Loucy (cell line): ENCODE measurements around the gene SBF2.
A peak's percentile ranks its signal among the peaks of the same experiment; 100 is the strongest.

ENCODE experiments used
- H2AFZ ChIP-seq: fragments of 200-600 bp; sonication (generic); 2 replicates; pipeline ENCODE4 v1.6.0; 2016; ENCODE audit warnings: antibody characterized with exemption, mild to moderate bottlenecking, low read length, moderate library complexity
- H3F3A ChIP-seq: fragments of 200-600 bp; 2 replicates; pipeline ENCODE4 v1.6.0; 2016; ENCODE audit warnings: antibody characterized with exemption, low read depth, mild to moderate bottlenecking
- H3K27me3 ChIP-seq: fragments of 200-600 bp; sonication (generic); 2 replicates; pipeline ENCODE4 v1.6.1; 2014; ENCODE audit warnings: low read length, mild to moderate bottlenecking; ENCODE audit not compliant: insufficient read depth, poor library complexity, severe bottlenecking
- H3K36me3 ChIP-seq: fragments of 200-600 bp; sonication (generic); 2 replicates; pipeline ENCODE4 v1.6.1; 2016; ENCODE audit warnings: low read length; ENCODE audit not compliant: insufficient read depth
- H3K4me1 ChIP-seq: fragments of 200-600 bp; sonication (generic); 2 replicates; pipeline ENCODE4 v1.5.1; 2014; ENCODE audit warnings: low read length, mild to moderate bottlenecking; ENCODE audit not compliant: insufficient read depth, poor library complexity, severe bottlenecking
- H3K4me2 ChIP-seq: fragments of 200-600 bp; sonication (generic); 2 replicates; pipeline ENCODE4 v1.6.0; 2014; ENCODE audit warnings: antibody characterized with exemption, low read length, low read depth, mild to moderate bottlenecking; ENCODE audit not compliant: poor library complexity, severe bottlenecking
- H3K4me3 ChIP-seq: fragments of 200-600 bp; sonication (generic); 2 replicates; pipeline ENCODE4 v1.5.1; 2014; ENCODE audit warnings: low read length, mild to moderate bottlenecking, mixed read lengths; ENCODE audit not compliant: poor library complexity, severe bottlenecking
- H3K79me2 ChIP-seq: fragments of 200-600 bp; sonication (generic); 2 replicates; pipeline ENCODE4 v1.6.1; 2014; ENCODE audit warnings: low read length; ENCODE audit not compliant: insufficient read depth
- H3K9ac ChIP-seq: fragments of 200-600 bp; sonication (generic); 2 replicates; pipeline ENCODE4 v1.6.0; 2014; ENCODE audit warnings: mild to moderate bottlenecking, low read depth, low read length, moderate library complexity; ENCODE audit not compliant: poor library complexity, severe bottlenecking
- H3K9me2 ChIP-seq: fragments of 200-600 bp; sonication (generic); replicated peaks from 2 replicates; pipeline ENCODE4 v1.6.1; 2016; ENCODE audit warnings: low read depth, low read length, mixed read lengths
- H3K9me3 ChIP-seq: fragments of 200-600 bp; sonication (generic); 2 replicates; pipeline ENCODE4 v1.6.1; 2014; ENCODE audit warnings: mild to moderate bottlenecking, antibody characterized with exemption, low read length, low read depth; ENCODE audit not compliant: insufficient read depth
- H4K20me1 ChIP-seq: fragments of 200-600 bp; sonication (generic); 2 replicates; pipeline ENCODE4 v1.6.0; 2014; ENCODE audit warnings: antibody characterized with exemption, low read length, mild to moderate bottlenecking; ENCODE audit not compliant: insufficient read depth, poor library complexity, severe bottlenecking
- CTCF ChIP-seq: fragments of 200-600 bp; sonication (generic); conservative IDR thresholded peaks from 2 replicates; pipeline ENCODE4 v1.5.1; 2014; ENCODE audit warnings: mild to moderate bottlenecking, antibody characterized with exemption, low read length
- EZH2phosphoT487 ChIP-seq: fragments of 200-600 bp; IDR thresholded peaks from 2 replicates; pipeline ENCODE4 v1.6.1; 2018; ENCODE audit warnings: antibody characterized with exemption, mild to moderate bottlenecking, moderate library complexity, borderline replicate concordance

The SBF2 gene

GRCh38 chr11:9756461-9756860 lies 537.6 kb downstream of the SBF2 start:
- Histone ChIP-seq H3K27me3 (no peaks in the 10 kb centered on the region), H3K4me1 (peaks cover 41% of the 10 kb centered on the region), H3F3A (0 out of 2 replicates have a peak, but pooled peaks cover 6% of the 10 kb centered on the region)

GRCh38 chr11:9755561-9756185 lies 538.3 kb downstream of the SBF2 start:
- H3K9me3 ChIP-seq = no peaks in the 10 kb centered on the region
- no peaks in the 10 kb centered on the region for H3K27me3 ChIP-seq
- no peak overlapping the region for H2AFZ ChIP-seq
- TF ChIP-seq EZH2phosphoT487 (no peak), CTCF (no peak)
- H3K9me2 ChIP-seq = no peaks in the 10 kb centered on the region
- no peak overlapping the region for H3K9ac ChIP-seq
- H3F3A ChIP-seq = 0 out of 2 replicates have a peak, but pooled peaks cover 6% of the 10 kb centered on the region
- no peak overlapping the region for H3K4me3 ChIP-seq
- H4K20me1 ChIP-seq = no peaks in the 10 kb centered on the region
- H3K4me1 ChIP-seq = peaks cover 40% of the 10 kb centered on the region
- H3K79me2 ChIP-seq = no peaks in the 10 kb centered on the region
- H3K36me3 ChIP-seq = peaks cover 5% of the 10 kb centered on the region; the same call in 1 of the 2 replicates
- peak overlapping the region; percentile 47 for H3K4me2 ChIP-seq

More at GRCh38 chr11:9756461-9756860, 537.6 kb downstream of the SBF2 start:
- H3K36me3 ChIP-seq = peaks cover 5% of the 10 kb centered on the region; the same call in 1 of the 2 replicates
- TF ChIP-seq CTCF (no peak), EZH2phosphoT487 (no peak)
- H3K9me3 ChIP-seq = no peaks in the 10 kb centered on the region
- H4K20me1 ChIP-seq = no peaks in the 10 kb centered on the region
- no peak overlapping the region for H3K9ac ChIP-seq
- no peak overlapping the region for H3K4me3 ChIP-seq
- H3K79me2 ChIP-seq = no peaks in the 10 kb centered on the region
- no peak overlapping the region for H2AFZ ChIP-seq
- no peaks in the 10 kb centered on the region for H3K9me2 ChIP-seq
- H3K4me2 ChIP-seq = peak overlapping the region; percentile 47

GRCh38 chr11:9754010-9754471 lies 540.0 kb downstream of the SBF2 start:
- Histone ChIP-seq H3K79me2 (no peaks in the 10 kb centered on the region), H4K20me1 (no peaks in the 10 kb centered on the region), H3K9ac (no peak overlapping the region), H3K9me2 (no peaks in the 10 kb centered on the region), H3K27me3 (no peaks in the 10 kb centered on the region), H3K4me3 (no peak overlapping the region), H2AFZ (no peak overlapping the region), H3F3A (0 out of 2 replicates have a peak, but pooled peaks cover 2% of the 10 kb centered on the region), H3K36me3 (peaks cover 5% of the 10 kb centered on the region; the same call in 1 of the 2 replicates), H3K9me3 (no peaks in the 10 kb centered on the region), H3K4me1 (peaks cover 24% of the 10 kb centered on the region), H3K4me2 (no peak overlapping the region)
- no peak for TF ChIP-seq EZH2phosphoT487
- no peak for TF ChIP-seq CTCF
